Kidney glomerular epithelial cell (primary cell): Measurements from ENCODE around the gene RBAK.
"Not testable (repeated sequence)": the region's sequence is repeated elsewhere in the genome, so short reads cannot be mapped to it uniquely, and the experiment has no call there.

Experiments
- DNase-seq: peaks from one replicate; lab custom pipeline; 2025; lab: John Stamatoyannopoulos, UW

RBAK gene

GRCh38 chr7:5045558-5046396 lies at the start of gene RBAK:
RBAK (plus strand) TSS chr7:5045860; CDS start chr7:5048077, 2,217 bp downstream.
- DNase-seq: peak; percentile 87

- no peak for DNase-seq
Measured at GRCh38 chr7:4996696-4997222, 48.9 kb upstream of the RBAK start.

GRCh38 chr7:4998244-4998643 lies 47.4 kb upstream of the RBAK start:
- DNase-seq: no peak

- DNase-seq: no peak
Measured at GRCh38 chr7:4998910-4999309, 46.8 kb upstream of the RBAK start.

GRCh38 chr7:4999369-4999950 lies 46.2 kb upstream of the RBAK start:
- no peak for DNase-seq

GRCh38 chr7:5001003-5001402 lies 44.7 kb upstream of the RBAK start:
- no peak for DNase-seq

- no peak for DNase-seq
Measured at GRCh38 chr7:5001911-5002310, 43.7 kb upstream of the RBAK start.

- DNase-seq: no peak
Measured at GRCh38 chr7:5005066-5005465, 40.6 kb upstream of the RBAK start.

- DNase-seq: no peak
Measured at GRCh38 chr7:5012985-5013384, 32.7 kb upstream of the RBAK start.

GRCh38 chr7:5015936-5016335 lies 29.7 kb upstream of the RBAK start:
- not testable (repeated sequence) for DNase-seq

- not testable (repeated sequence) for DNase-seq
Measured at GRCh38 chr7:5017626-5018025, 28.0 kb upstream of the RBAK start.

GRCh38 chr7:5020098-5020497 lies 25.6 kb upstream of the RBAK start:
- DNase-seq: no peak

- not testable (repeated sequence) for DNase-seq
Measured at GRCh38 chr7:5020976-5021550, 24.6 kb upstream of the RBAK start.

- not testable (repeated sequence) for DNase-seq
Measured at GRCh38 chr7:5023626-5024025, 22.0 kb upstream of the RBAK start.

- not testable (repeated sequence) for DNase-seq
Measured at GRCh38 chr7:5027796-5028410, 17.8 kb upstream of the RBAK start.

GRCh38 chr7:5033186-5033585 lies 12.5 kb upstream of the RBAK start:
- not testable (repeated sequence) for DNase-seq

GRCh38 chr7:5035276-5035675 lies 10.4 kb upstream of the RBAK start:
- no peak for DNase-seq

- no peak for DNase-seq
Measured at GRCh38 chr7:5036446-5036845, 9.2 kb upstream of the RBAK start.

- no peak for DNase-seq
Measured at GRCh38 chr7:5041047-5041446, 4.6 kb upstream of the RBAK start.

GRCh38 chr7:5043661-5044060 lies 2.0 kb upstream of the RBAK start:
- no peak for DNase-seq

GRCh38 chr7:5046397-5046732 lies 705 bp downstream of the RBAK start:
- not testable (repeated sequence) for DNase-seq

GRCh38 chr7:5047127-5047526 lies 1.5 kb downstream of the RBAK start:
- not testable (repeated sequence) for DNase-seq

GRCh38 chr7:5050676-5051075 lies 5.0 kb downstream of the RBAK start:
- no peak for DNase-seq
